ENCODE measurements around the gene KRT1. TPM values are rescaled to one million over a fixed set of nuclear protein-coding genes. Genes with fewer than 3 reads are reported as not detected.

KRT1 gene
- total RNA-seq, 1 donor from 2014 or later = not detected

DNA sequence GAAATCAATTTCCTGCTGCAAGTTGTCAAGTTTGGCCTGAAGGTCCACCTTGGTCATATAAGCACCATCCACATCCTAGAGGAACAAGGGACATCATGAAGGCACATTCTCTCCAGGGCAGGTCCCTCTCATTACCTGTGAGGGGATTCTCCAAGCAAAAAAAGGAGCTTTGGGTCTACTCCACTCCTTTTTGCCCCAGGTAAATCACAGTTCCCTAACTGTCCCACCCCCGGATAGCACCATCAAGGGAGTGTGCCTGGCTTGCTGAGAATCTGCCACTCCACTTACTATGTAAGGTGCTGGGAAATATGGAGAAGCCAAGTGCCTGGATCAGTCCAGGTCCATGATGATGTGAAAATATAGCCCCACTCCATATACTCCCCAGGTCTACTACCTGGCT is 2.5 kb downstream of the KRT1 start:
- no peak overlapping the region for H3K4me3 ChIP-seq (ENCODE audit: low read depth, low read length)
- no peak for DNase-seq (ENCODE audit: low read depth)
- TF ChIP-seq CTCF (conservative IDR thresholded peaks at IDR 0.05; ENCODE audit: low read depth, low read length) = no peak

DNA sequence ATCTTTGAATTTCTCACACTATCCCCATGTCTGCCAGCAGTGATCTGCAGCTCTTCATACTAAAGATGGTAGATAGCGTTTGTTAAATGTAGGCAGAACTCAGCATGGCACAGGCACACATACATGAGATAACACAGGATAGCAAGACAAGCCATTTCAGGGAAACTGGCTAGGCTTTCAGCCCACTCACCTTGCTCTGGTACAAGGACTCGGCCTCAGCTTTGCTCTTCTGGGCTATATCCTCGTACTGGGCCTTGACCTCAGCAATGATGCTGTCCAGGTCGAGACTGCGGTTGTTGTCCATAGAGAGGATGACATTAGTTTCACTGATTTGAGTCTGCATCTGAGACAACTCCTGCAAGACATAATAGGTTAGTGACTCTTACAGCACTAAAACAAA is 3.1 kb downstream of the KRT1 start:
- no peak overlapping the region for H3K4me3 ChIP-seq (ENCODE audit: low read depth, low read length)
- DNase-seq (ENCODE audit: low read depth) = no peak
- TF ChIP-seq CTCF (conservative IDR thresholded peaks at IDR 0.05; ENCODE audit: low read depth, low read length) = no peak

DNA sequence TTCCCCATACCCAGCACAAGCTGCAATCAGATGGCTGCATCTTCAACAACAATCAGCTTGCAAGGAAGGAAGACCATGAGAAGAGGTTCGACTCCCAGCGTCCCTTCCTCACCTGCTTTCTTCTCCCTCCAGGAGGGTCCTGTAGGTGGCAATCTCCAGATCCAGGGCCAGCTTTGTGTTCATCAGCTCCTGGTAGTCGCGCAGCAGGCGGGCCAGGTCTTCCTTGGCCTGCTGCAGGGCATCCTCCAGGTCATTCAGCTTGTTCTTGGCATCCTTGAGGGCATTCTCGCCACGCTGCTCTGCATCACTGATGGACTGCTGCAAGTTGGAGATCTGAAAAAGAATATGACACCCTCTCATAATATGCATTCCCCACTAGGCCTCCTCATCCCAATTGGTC is 4.0 kb downstream of the KRT1 start:
- TF ChIP-seq CTCF (conservative IDR thresholded peaks at IDR 0.05; ENCODE audit: low read depth, low read length) = no peak
- no peak for DNase-seq (ENCODE audit: low read depth)
- no peak overlapping the region for H3K4me3 ChIP-seq (ENCODE audit: low read depth, low read length)

GRCh38 chr12:52675301-52675701 is 4.9 kb downstream of the KRT1 start:
- TF ChIP-seq CTCF (conservative IDR thresholded peaks at IDR 0.05; ENCODE audit: low read depth, low read length) = no peak
- no peak for DNase-seq (ENCODE audit: low read depth)

DNA sequence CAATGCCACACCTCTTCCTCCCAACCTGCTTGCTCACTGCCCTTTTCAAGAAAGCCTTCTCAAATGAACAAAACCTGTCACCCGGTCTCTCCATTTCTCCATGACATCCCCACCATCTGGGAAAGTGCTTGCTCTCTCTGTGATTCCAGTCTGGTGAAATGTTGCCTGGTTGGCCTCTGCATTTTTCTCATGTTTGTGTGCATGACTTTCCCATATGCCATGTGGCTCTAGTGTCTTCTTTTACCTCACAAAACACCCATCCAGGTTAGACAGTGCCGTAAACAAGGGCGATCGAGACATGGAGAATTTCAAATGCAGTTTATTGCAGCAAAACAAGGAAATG is 5.8 kb downstream of the KRT1 start:
- no peak for TF ChIP-seq CTCF (conservative IDR thresholded peaks at IDR 0.05; ENCODE audit: low read depth, low read length)
- H3K4me3 ChIP-seq (ENCODE audit: low read depth, low read length) = no peak overlapping the region
- no peak for DNase-seq (ENCODE audit: low read depth)

More at GRCh38 chr12:52675301-52675701, 4.9 kb downstream of the KRT1 start:
- H3K4me3 ChIP-seq (ENCODE audit: low read depth, low read length) = no peak overlapping the region

DNA sequence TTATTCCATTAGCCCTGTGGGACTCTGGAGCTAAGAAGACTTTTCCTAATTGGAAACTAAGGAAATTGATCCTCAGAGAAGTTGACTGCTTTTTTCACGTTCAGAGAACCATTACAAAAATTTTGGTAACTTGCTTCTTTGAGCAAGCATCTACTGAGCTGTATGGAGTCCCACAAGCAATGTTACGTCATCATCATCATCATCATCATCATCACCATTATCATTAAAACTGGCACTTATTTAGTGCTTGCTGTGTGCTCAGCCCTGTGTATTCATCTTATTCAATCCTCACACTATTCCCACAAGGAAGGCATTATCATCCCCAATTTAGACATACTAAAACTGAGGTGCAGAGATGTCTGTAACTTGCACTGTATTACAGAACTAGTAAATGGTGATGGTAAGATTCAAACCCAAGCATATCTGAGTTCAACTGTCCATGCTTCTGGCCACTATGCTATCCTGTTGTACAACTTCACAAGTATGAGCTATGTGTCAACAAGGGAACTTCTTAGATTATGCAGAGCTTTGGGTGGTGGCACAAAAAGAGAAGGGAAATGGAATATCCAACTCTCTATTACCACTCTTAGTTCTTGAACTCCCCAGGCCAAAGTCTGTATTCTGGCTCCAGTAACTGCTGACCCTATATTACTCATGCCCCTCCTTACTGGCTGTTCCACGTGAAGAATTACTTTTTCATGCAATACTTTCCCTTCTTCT is 6.3 kb downstream of the KRT1 start:
- TF ChIP-seq CTCF (conservative IDR thresholded peaks at IDR 0.05; ENCODE audit: low read depth, low read length) = no peak
- no peak overlapping the region for H3K4me3 ChIP-seq (ENCODE audit: low read depth, low read length)
- DNase-seq (ENCODE audit: low read depth) = no peak

DNA sequence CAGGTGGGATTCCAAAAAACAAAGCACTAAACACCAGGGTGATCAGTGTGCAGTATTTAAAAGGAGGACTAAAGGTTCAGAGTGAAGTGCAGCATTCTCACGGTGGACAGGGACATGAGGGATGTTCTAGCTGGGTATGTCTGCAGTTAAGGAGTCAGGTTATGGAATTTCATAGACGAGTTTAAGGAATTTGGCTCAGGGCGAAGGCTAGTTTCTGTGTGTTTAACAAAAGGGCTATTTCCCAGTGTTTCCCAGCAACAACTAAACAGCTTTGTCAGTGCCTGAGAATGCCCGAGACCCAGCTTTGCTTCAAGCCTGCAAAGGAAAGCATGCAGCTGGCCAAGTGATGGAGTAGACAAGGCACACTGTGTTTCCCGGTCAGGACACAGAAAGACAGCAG is 7.0 kb downstream of the KRT1 start:
- H3K4me3 ChIP-seq (ENCODE audit: low read depth, low read length) = no peak overlapping the region
- no peak for DNase-seq (ENCODE audit: low read depth)
- TF ChIP-seq CTCF (conservative IDR thresholded peaks at IDR 0.05; ENCODE audit: low read depth, low read length) = no peak
